GM12878 (cell line): ENCODE results near the gene PLEKHA6. TPM values are rescaled to one million over a fixed set of nuclear protein-coding genes. Genes with fewer than 3 reads are reported as not detected.
A peak's percentile ranks its signal among the peaks of the same experiment; 100 is the strongest.

Experiments used
- ATAC-seq: fragments of 200-7000 bp; cut with Tn5 transposase; 3 replicates; pipeline ENCODE4 v1.9.1; 2020; ENCODE audit warnings: mild to moderate bottlenecking, moderate library complexity
- BruUV-seq: library from RNA; stranded (reverse); fragments of 400-500 nt; replicated peaks from 2 replicates; lab custom pipeline; 2021; lab: Mats Ljungman, UMichigan
- CTCF ChIA-PET: fragments of 300-600 bp; sonication (Branson Sonifier 250); formaldehyde crosslinking; extraction: SDS; loops from one replicate; lab custom pipeline; 2021; ENCODE audit warnings: inconsistent platforms; lab: Yijun Ruan, JAX
- POLR2A ChIA-PET: fragments of 350-600 bp; formaldehyde crosslinking; extraction: SDS; loops from one replicate; lab custom pipeline; 2021; ENCODE audit warnings: inconsistent platforms; lab: Charles Lee
- RAD21 ChIA-PET: fragments of 300-600 bp; sonication (Branson Sonifier 250); formaldehyde crosslinking; loops from one replicate; lab custom pipeline; 2023; ENCODE audit warnings: antibody characterized with exemption; ENCODE audit not compliant: unreplicated experiment; lab: Charles Lee
- SMC1A ChIA-PET: fragments of 300-600 bp; sonication (Branson Sonifier 250); formaldehyde crosslinking; loops from one replicate; lab custom pipeline; 2023; ENCODE audit not compliant: unreplicated experiment, uncharacterized antibody; lab: Charles Lee
- DNase-seq: peaks from one replicate; pipeline ENCODE4 v3.0.0-alpha.2; 2011; ENCODE audit warnings: low read depth, low spot score
- FAIRE-seq: peaks from 3 replicates; lab custom pipeline; 2011; peaks lifted over from hg19 to GRCh38; lab: Jason Lieb, UNC
- H2AFZ ChIP-seq: 2 replicates; pipeline ENCODE4 v1.6.0; 2011; ENCODE audit warnings: low read depth, low read length, control low read depth; ENCODE audit not compliant: control insufficient read depth
- H3K27ac ChIP-seq: 2 replicates; pipeline ENCODE4 v1.5.1; 2011; ENCODE audit warnings: control low read depth; ENCODE audit not compliant: control insufficient read depth, insufficient read depth
- H3K27me3 ChIP-seq, 2 experiments: replicated peaks in 1 of 2; 2 replicates each; pipeline versions ENCODE4 v1.6.0 to v1.6.1; 2011; ENCODE audit warnings: low read length in 1 of 2; ENCODE audit not compliant: control insufficient read depth in 2 of 2, insufficient read depth in 2 of 2
- H3K36me3 ChIP-seq, 2 experiments: 2 replicates each; pipeline ENCODE4 v1.5.1; 2011; ENCODE audit warnings: low read length in 1 of 2; ENCODE audit not compliant: control insufficient read depth in 2 of 2, insufficient read depth in 2 of 2
- H3K4me1 ChIP-seq: 2 replicates; pipeline ENCODE4 v1.6.1; 2011; ENCODE audit warnings: mild to moderate bottlenecking, low read length, moderate library complexity, mixed read lengths; ENCODE audit not compliant: control insufficient read depth, insufficient read depth
- H3K4me2 ChIP-seq: 2 replicates; pipeline ENCODE4 v1.6.0; 2011; ENCODE audit warnings: control low read depth; ENCODE audit not compliant: control insufficient read depth, insufficient read depth
- H3K4me3 ChIP-seq: fragments of 200-600 bp; sonication (generic); 2 replicates; pipeline ENCODE4 v1.5.1; 2016
- H3K79me2 ChIP-seq: 2 replicates; pipeline ENCODE4 v1.6.0; 2011; ENCODE audit warnings: low read length; ENCODE audit not compliant: control insufficient read depth, insufficient read depth
- H3K9ac ChIP-seq: 2 replicates; pipeline ENCODE4 v1.8.0; 2011; ENCODE audit warnings: low read length, control low read depth, mixed read lengths; ENCODE audit not compliant: control insufficient read depth, insufficient read depth
- H3K9me3 ChIP-seq: replicated peaks from 3 replicates; pipeline ENCODE4 v1.5.1; 2011; ENCODE audit warnings: mild to moderate bottlenecking, low read length; ENCODE audit not compliant: control insufficient read depth, insufficient read depth
- H4K20me1 ChIP-seq: 2 replicates; pipeline ENCODE4 v1.6.0; 2011; ENCODE audit not compliant: control insufficient read depth, insufficient read depth
- BMI1 ChIP-seq: fragments of 450-650 bp; IDR thresholded peaks from 2 replicates; pipeline ENCODE4 v1.6.1; 2016; ENCODE audit warnings: mild to moderate bottlenecking, moderate library complexity, borderline replicate concordance
- CBX3 ChIP-seq: fragments of 200-600 bp; sonication (generic); IDR thresholded peaks from 2 replicates; pipeline ENCODE4 v1.6.1; 2016; ENCODE audit warnings: low read depth, borderline replicate concordance
- HSF1 ChIP-seq: fragments of 150-350 bp; IDR thresholded peaks from 2 replicates; pipeline ENCODE4 v1.6.1; 2014; ENCODE audit warnings: mild to moderate bottlenecking, low read depth, low read length
- NR2C1 ChIP-seq: fragments of 450-650 bp; IDR thresholded peaks from 2 replicates; pipeline ENCODE4 v1.6.1; 2017; ENCODE audit warnings: antibody characterized with exemption, mild to moderate bottlenecking, moderate library complexity
- NRF1 ChIP-seq: conservative IDR thresholded peaks from 2 replicates; pipeline ENCODE4 v1.6.1; 2011; ENCODE audit warnings: mild to moderate bottlenecking, low read depth, low read length, improper control_type of control experiment
- POLR2AphosphoS2 ChIP-seq: IDR thresholded peaks from 2 replicates; pipeline ENCODE4 v1.6.1; 2011; ENCODE audit warnings: low read depth, mild to moderate bottlenecking, low read length, improper control_type of control experiment, moderate library complexity
- SIN3A ChIP-seq: IDR thresholded peaks from 2 replicates; pipeline ENCODE4 v1.6.1; 2012; ENCODE audit warnings: low read depth, low read length, improper control_type of control experiment
- TCF3 ChIP-seq: IDR thresholded peaks from 2 replicates; pipeline ENCODE4 v1.6.1; 2012; ENCODE audit warnings: low read depth, mild to moderate bottlenecking, low read length, borderline replicate concordance; ENCODE audit not compliant: insufficient read depth
- YY1 ChIP-seq: IDR thresholded peaks from 2 replicates; pipeline ENCODE4 v1.6.1; 2011; ENCODE audit warnings: low read depth, mild to moderate bottlenecking, low read length
- ZNF687 ChIP-seq: fragments of 450-650 bp; IDR thresholded peaks from 2 replicates; pipeline ENCODE4 v1.6.1; 2017; ENCODE audit warnings: mild to moderate bottlenecking, moderate library complexity
- WGBS: methylation state at CpG from one replicate; pipeline ENCODE4 v1.1.6; 2016; ENCODE audit warnings: low lambda C conversion rate; ENCODE audit not compliant: insufficient replicate concordance, insufficient coverage; ENCODE audit errors: missing lambda C conversion rate; 5-methylcytosine and 5-hydroxymethylcytosine counted together
- in situ Hi-C: fragments of 300-500 bp; cut with MboI; formaldehyde crosslinking; loops from 9 replicates; pipeline ENCODE4 v1.14.3; 2018; ENCODE audit warnings: mixed read lengths
- intact Hi-C: fragments of 100-400 bp; cut with micrococcal nuclease; formaldehyde crosslinking; loops from one replicate; pipeline ENCODE4 v1.14.2; 2022; ENCODE audit not compliant: unreplicated experiment
- polyA plus RNA-seq, 11 experiments: library from polyadenylated mRNA; depleted of rRNA in 4 of 11; unstranded in 6 of 11; stranded (reverse) in 5 of 11; fragments of >200 nt; fragmentation: Nextera tagmentation in 4 of 11; fragmentation: Illumina TruSeq in 1 of 11; extraction: Ambion mirVana in 4 of 11; extraction: Trizol in 1 of 11; gene quantifications; 1 replicate in 1 of 11; 2 replicates in 10 of 11; pipeline versions ENCODE4 v1.2.1 to v1.2.3, GENCODE V29; 2011 to 2016; ENCODE audit warnings: inconsistent platforms in 2 of 11, missing spikeins in 2 of 11, low read depth in 1 of 11
- total RNA-seq, 4 experiments: library from RNA; depleted of rRNA in 3 of 4; stranded (reverse); fragments of >200 nt in 3 of 4; fragmentation: Illumina TruSeq in 1 of 4; extraction: Trizol in 1 of 4; gene quantifications; 2 replicates each; pipeline versions ENCODE4 v1.2.1 to v1.2.3, GENCODE V29; 2013 to 2021

Gene PLEKHA6
- total and polyA plus RNA-seq, 10 of the 15 experiments (the other 5 are each of a cell fraction or from before 2014, with no cell fraction given): 0.04 to 0.81 (median 0.19) TPM; not detected in 4

GRCh38 chr1:204350857-204351573, 8.7 kb downstream of the PLEKHA6 start:
- H3K9ac ChIP-seq: no peak overlapping the region
- intact Hi-C loops: no loop called here
- POLR2A ChIA-PET: no interaction called here
- H2AFZ ChIP-seq: no peak overlapping the region
- no peak for FAIRE-seq
- no peak overlapping the region for H3K27ac ChIP-seq
- no peaks in the 10 kb centered on the region for H3K4me1 ChIP-seq
- H3K27me3 ChIP-seq: peaks cover 0 to 2% of the 10 kb centered on the region in 2 experiments; a peak in 3 of 4 replicates
- H4K20me1 ChIP-seq: no peaks in the 10 kb centered on the region
- WGBS: 30% methylated on average over 16 of the region's 20 CpGs
- TF ChIP-seq SIN3A (no peak), BMI1 (0 out of 2 replicates have a peak, but pooled peaks have one; percentile 42), YY1 (peak; percentile 79), TCF3 (no peak)
- TF ChIP-seq, all 136 proteins: peak for 2
- CTCF ChIA-PET: interaction anchor here (0.9 to 1.6 kb wide), 6 partner anchors 8 to 490 kb away, joined by 3 to 4 read pairs (median 4); no protein-coding TSS in a partner anchor
- in situ Hi-C loops: no loop called here
- H3K4me2 ChIP-seq: no peak overlapping the region
- ATAC-seq (no peak; the same call in 2 of the 3 replicates), DNase-seq (no peak)
- H3K4me3 ChIP-seq: no peak overlapping the region
- RAD21 ChIA-PET: interaction anchor here (0.7 to 1.2 kb wide), 3 partner anchors 92 to 1155 kb away, joined by 3 to 5 read pairs (median 3); partner anchors contain the start of gene GOLT1A
- no peaks in the 10 kb centered on the region for H3K9me3 ChIP-seq
- H3K79me2 ChIP-seq: no peaks in the 10 kb centered on the region
- H3K36me3 ChIP-seq: no peaks in the 10 kb centered on the region
- BruUV-seq: no TSS peak
- SMC1A ChIA-PET: interaction anchor here (0.6 to 1.4 kb wide), 3 partner anchors 12 to 67 kb away, joined by 3 read pairs; no protein-coding TSS in a partner anchor

- no peaks in the 10 kb centered on the region for H3K9me3 ChIP-seq
- ATAC-seq: no peak
- peaks cover 1 to 2% of the 10 kb centered on the region in 2 experiments; a peak in 2 of 4 replicates for H3K27me3 ChIP-seq
- no peak overlapping the region for H3K4me3 ChIP-seq
- intact Hi-C loops (no loop called here), in situ Hi-C loops (no loop called here)
- H3K4me1 ChIP-seq: no peaks in the 10 kb centered on the region
- H3K36me3 ChIP-seq: no peaks in the 10 kb centered on the region
- no peak overlapping the region for H3K9ac ChIP-seq
- ChIA-PET CTCF (interaction anchor here (1.0 to 1.6 kb wide), 3 partner anchors 49 to 92 kb away, joined by 3 to 4 read pairs (median 3); no protein-coding TSS in a partner anchor), SMC1A (interaction anchor here (1.4 kb wide), 1 partner anchor 48 kb away, joined by 3 read pairs; no protein-coding TSS in a partner anchor), RAD21 (interaction anchor here (0.7 to 1.2 kb wide), 3 partner anchors 91 to 1154 kb away, joined by 3 to 5 read pairs (median 3); partner anchors contain the start of gene GOLT1A), POLR2A (no interaction called here)
- 12% methylated on average over 6 of the region's 6 CpGs for WGBS
- no peak overlapping the region for H3K4me2 ChIP-seq
- no peaks in the 10 kb centered on the region for H3K79me2 ChIP-seq
- H3K27ac ChIP-seq: no peak overlapping the region
- no peak for DNase-seq
- H2AFZ ChIP-seq: no peak overlapping the region
- FAIRE-seq: no peak
- BruUV-seq: no TSS peak
- no peaks in the 10 kb centered on the region for H4K20me1 ChIP-seq
- TF ChIP-seq POLR2AphosphoS2 (no peak), ZNF687 (no peak), NR2C1 (no peak), NRF1 (no peak), CBX3 (no peak), HSF1 (no peak)
Measured at GRCh38 chr1:204350312-204350711, 9.4 kb downstream of the PLEKHA6 start.
